Testis (tissue), 2 donors: ENCODE results near the gene AVP.

Source experiments
- POLR2A ChIP-seq: fragments of 450-650 bp; IDR thresholded peaks from one replicate; pipeline ENCODE4 v1.6.1; 2017; ENCODE audit warnings: antibody characterized with exemption, mild to moderate bottlenecking, moderate library complexity
- TF ChIP-seq, protein P1 (sequence below), 3 experiments: fragments of 450-650 bp in 2 of 3; fragments of 200-600 bp in 1 of 3; sonication (generic) in 1 of 3; IDR thresholded peaks; one replicate each; pipeline ENCODE4 v1.5.1; 2016 to 2019; ENCODE audit warnings: antibody characterized with exemption in 3 of 3, mild to moderate bottlenecking in 2 of 3, moderate library complexity in 1 of 3

DNA sequence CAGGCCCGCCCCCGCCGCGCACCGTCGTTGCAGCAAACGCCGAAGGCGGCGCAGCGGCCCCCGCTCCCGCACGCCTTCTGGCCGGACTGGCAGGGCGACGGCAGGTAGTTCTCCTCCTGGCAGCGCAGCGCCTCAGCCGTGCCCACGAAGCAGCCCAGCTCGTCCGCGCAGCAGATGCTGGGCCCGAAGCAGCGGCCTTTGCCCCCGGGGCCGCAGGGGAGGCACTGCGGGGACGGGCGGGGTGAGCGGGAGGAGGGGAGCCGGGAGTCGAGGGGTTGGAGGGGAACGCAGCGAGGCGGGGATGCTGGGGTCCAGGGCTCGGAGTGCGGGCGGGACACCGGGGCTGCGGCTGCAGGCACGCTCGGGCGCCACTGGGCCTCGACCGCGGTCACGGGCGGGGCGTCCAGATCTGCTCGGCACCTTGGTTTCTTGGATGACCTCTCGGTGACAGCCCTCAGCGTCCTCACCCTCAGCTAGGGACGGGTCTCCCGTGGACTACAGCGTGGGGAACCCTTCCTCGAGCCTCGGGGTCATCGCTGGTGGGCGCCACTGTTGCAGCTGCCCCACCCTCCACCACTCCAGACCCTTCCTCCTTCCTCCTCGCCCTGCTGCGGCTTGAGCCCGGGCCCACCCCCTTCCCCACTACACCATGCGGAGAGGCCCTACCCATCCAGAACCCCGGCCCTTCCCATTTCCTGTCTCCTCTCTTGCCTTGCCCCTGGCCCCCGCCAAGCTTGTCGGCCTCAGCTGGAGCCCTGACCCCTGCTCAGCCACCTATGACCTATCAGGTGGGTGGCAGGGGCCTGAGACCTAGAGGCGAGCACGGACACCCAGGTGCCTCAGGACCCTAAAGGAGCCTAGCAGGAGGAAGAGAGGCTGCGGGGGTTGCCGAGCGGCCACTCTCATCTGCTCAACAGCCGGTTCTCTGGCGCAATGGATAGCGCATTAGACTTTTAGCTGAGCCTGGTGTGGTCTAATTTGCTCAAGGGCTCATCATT lies 1.3 kb downstream of the AVP start:
- TF ChIP-seq, protein P1, sequence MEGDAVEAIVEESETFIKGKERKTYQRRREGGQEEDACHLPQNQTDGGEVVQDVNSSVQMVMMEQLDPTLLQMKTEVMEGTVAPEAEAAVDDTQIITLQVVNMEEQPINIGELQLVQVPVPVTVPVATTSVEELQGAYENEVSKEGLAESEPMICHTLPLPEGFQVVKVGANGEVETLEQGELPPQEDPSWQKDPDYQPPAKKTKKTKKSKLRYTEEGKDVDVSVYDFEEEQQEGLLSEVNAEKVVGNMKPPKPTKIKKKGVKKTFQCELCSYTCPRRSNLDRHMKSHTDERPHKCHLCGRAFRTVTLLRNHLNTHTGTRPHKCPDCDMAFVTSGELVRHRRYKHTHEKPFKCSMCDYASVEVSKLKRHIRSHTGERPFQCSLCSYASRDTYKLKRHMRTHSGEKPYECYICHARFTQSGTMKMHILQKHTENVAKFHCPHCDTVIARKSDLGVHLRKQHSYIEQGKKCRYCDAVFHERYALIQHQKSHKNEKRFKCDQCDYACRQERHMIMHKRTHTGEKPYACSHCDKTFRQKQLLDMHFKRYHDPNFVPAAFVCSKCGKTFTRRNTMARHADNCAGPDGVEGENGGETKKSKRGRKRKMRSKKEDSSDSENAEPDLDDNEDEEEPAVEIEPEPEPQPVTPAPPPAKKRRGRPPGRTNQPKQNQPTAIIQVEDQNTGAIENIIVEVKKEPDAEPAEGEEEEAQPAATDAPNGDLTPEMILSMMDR (IDR thresholded peaks at IDR 0.05): no peak
- no peak for TF ChIP-seq POLR2A
